NCI-H1694 treated with DMSO at 0.1 percent for 48 hours (cell line): ENCODE results near the gene GPS1.
"Not testable (repeated sequence)": the region's sequence is repeated elsewhere in the genome, so short reads cannot be mapped to it uniquely, and the experiment has no call there.

ENCODE experiments used
- DNase-seq: peaks from one replicate; lab custom pipeline; 2025; lab: John Stamatoyannopoulos, UW

GPS1 gene

GRCh38 chr17:82028966-82029365 lies 22.7 kb upstream of the GPS1 start:
- DNase-seq = no peak

GRCh38 chr17:82029391-82029790 lies 22.3 kb upstream of the GPS1 start:
- DNase-seq = no peak

- no peak for DNase-seq
Measured at GRCh38 chr17:82029990-82030469, 21.7 kb upstream of the GPS1 start.

- peak; percentile 67 for DNase-seq
Measured at GRCh38 chr17:82030470-82031302, 21.0 kb upstream of the GPS1 start.

GRCh38 chr17:82031303-82031884 lies 20.3 kb upstream of the GPS1 start, which contains the start of gene RAC3:
TSS of gene RAC3 (plus strand) at chr17:82031678. CDS start at chr17:82031762, 84 bp downstream.
- no peak for DNase-seq

- no peak for DNase-seq
Measured at GRCh38 chr17:82031885-82032627, 19.6 kb upstream of the GPS1 start.

- no peak for DNase-seq
Measured at GRCh38 chr17:82033359-82034085, 18.2 kb upstream of the GPS1 start.

GRCh38 chr17:82034371-82035011 lies 17.2 kb upstream of the GPS1 start:
- DNase-seq = no peak

- DNase-seq = no peak
Measured at GRCh38 chr17:82035488-82035887, 16.2 kb upstream of the GPS1 start.

- no peak for DNase-seq
Measured at GRCh38 chr17:82035956-82036633, 15.6 kb upstream of the GPS1 start.

GRCh38 chr17:82036634-82037091 lies 15.0 kb upstream of the GPS1 start:
- DNase-seq = no peak

GRCh38 chr17:82037092-82037888 lies 14.4 kb upstream of the GPS1 start, which contains the start of gene DCXR:
TSS of gene DCXR (minus strand) at chr17:82037697. CDS start at chr17:82037682, 15 bp downstream.
- DNase-seq = peak; percentile 96

GRCh38 chr17:82037889-82038195 lies 13.9 kb upstream of the GPS1 start:
- no peak for DNase-seq

GRCh38 chr17:82038796-82039409 lies 12.8 kb upstream of the GPS1 start:
- not testable (repeated sequence) for DNase-seq

GRCh38 chr17:82039695-82040299 lies 11.9 kb upstream of the GPS1 start:
- DNase-seq = no peak

GRCh38 chr17:82041144-82041814 lies 10.4 kb upstream of the GPS1 start:
- DNase-seq = no peak

- no peak for DNase-seq
Measured at GRCh38 chr17:82042649-82043048, 9.0 kb upstream of the GPS1 start.

- DNase-seq = no peak
Measured at GRCh38 chr17:82043507-82043906, 8.2 kb upstream of the GPS1 start.
